ENCODE data around the gene NCOA1.
"Not testable (repeated sequence)": the region's sequence is repeated elsewhere in the genome, so short reads cannot be mapped to it uniquely, and the experiment has no call there.

Gene NCOA1

GRCh38 chr2:24544456-24545115 is 53.5 kb downstream of the NCOA1 start:
- TF ChIP-seq EZH2 (IDR thresholded peaks at IDR 0.05; ENCODE audit: borderline replicate concordance, low read length): no peak
- TF ChIP-seq CTCF (IDR thresholded peaks at IDR 0.05; ENCODE audit: low read length): no peak
- Histone ChIP-seq H2AFZ (ENCODE audit: low read length) (no peak overlapping the region), H3K27ac (ENCODE audit: low read depth, low read length, poor library complexity, severe bottlenecking) (no peak overlapping the region), H3K9ac (ENCODE audit: low read length) (no peak overlapping the region), H3K79me2 (ENCODE audit: insufficient read depth, low read length) (no peaks in the 10 kb centered on the region), H3K9me2 (ENCODE audit: low read depth, low read length) (no peaks in the 10 kb centered on the region), H3K4me2 (ENCODE audit: low read length) (no peak overlapping the region), H3K4me3 (ENCODE audit: low read depth, low read length, poor library complexity, severe bottlenecking) (no peak overlapping the region), H3K4me1 (ENCODE audit: insufficient read depth, low read length, severe bottlenecking) (no peaks in the 10 kb centered on the region), H3K27me3 (ENCODE audit: insufficient read depth, low read length) (no peaks in the 10 kb centered on the region), H3K36me3 (ENCODE audit: insufficient read depth, low read length) (no peaks in the 10 kb centered on the region), H3K9me3 (ENCODE audit: low read length) (peaks cover 3% of the 10 kb centered on the region; the same call in 1 of the 2 replicates), H4K20me1 (ENCODE audit: insufficient read depth, low read length) (no peaks in the 10 kb centered on the region), H3F3A (ENCODE audit: insufficient read depth, low read length) (no peaks in the 10 kb centered on the region)

GRCh38 chr2:24546669-24547068 is 55.6 kb downstream of the NCOA1 start:
- Histone ChIP-seq H3K36me3 (ENCODE audit: insufficient read depth, low read length) (no peaks in the 10 kb centered on the region), H4K20me1 (ENCODE audit: insufficient read depth, low read length) (no peaks in the 10 kb centered on the region), H3K79me2 (ENCODE audit: insufficient read depth, low read length) (no peaks in the 10 kb centered on the region), H3K27me3 (ENCODE audit: insufficient read depth, low read length) (no peaks in the 10 kb centered on the region), H2AFZ (ENCODE audit: low read length) (no peak overlapping the region), H3K4me3 (ENCODE audit: low read depth, low read length, poor library complexity, severe bottlenecking) (no peak overlapping the region), H3K4me2 (ENCODE audit: low read length) (no peak overlapping the region), H3K9ac (ENCODE audit: low read length) (no peak overlapping the region), H3K27ac (ENCODE audit: low read depth, low read length, poor library complexity, severe bottlenecking) (no peak overlapping the region), H3K9me3 (ENCODE audit: low read length) (peaks cover 3% of the 10 kb centered on the region; the same call in 1 of the 2 replicates), H3K9me2 (ENCODE audit: low read depth, low read length) (no peaks in the 10 kb centered on the region), H3K4me1 (ENCODE audit: insufficient read depth, low read length, severe bottlenecking) (no peaks in the 10 kb centered on the region), H3F3A (ENCODE audit: insufficient read depth, low read length) (no peaks in the 10 kb centered on the region)
- TF ChIP-seq EZH2 (IDR thresholded peaks at IDR 0.05; ENCODE audit: borderline replicate concordance, low read length) (no peak), CTCF (IDR thresholded peaks at IDR 0.05; ENCODE audit: low read length) (no peak)

- TF ChIP-seq EZH2 (IDR thresholded peaks at IDR 0.05; ENCODE audit: borderline replicate concordance, low read length) (no peak), CTCF (IDR thresholded peaks at IDR 0.05; ENCODE audit: low read length) (no peak)
- peaks cover 3% of the 10 kb centered on the region; the same call in 1 of the 2 replicates for H3K9me3 ChIP-seq (ENCODE audit: low read length)
These were observed 57.0 kb downstream of the NCOA1 start for GRCh38 chr2:24548058-24548457.

GRCh38 chr2:24550301-24550700 is 59.2 kb downstream of the NCOA1 start:
- not testable (repeated sequence) for H3K4me1 ChIP-seq (ENCODE audit: insufficient read depth, low read length, severe bottlenecking); H3K27me3 ChIP-seq (ENCODE audit: insufficient read depth, low read length); H3K9me3 ChIP-seq (ENCODE audit: low read length); H2AFZ ChIP-seq (ENCODE audit: low read length); H3K27ac ChIP-seq (ENCODE audit: low read depth, low read length, poor library complexity, severe bottlenecking); H3K4me2 ChIP-seq (ENCODE audit: low read length); H3F3A ChIP-seq (ENCODE audit: insufficient read depth, low read length); H3K36me3 ChIP-seq (ENCODE audit: insufficient read depth, low read length); H3K79me2 ChIP-seq (ENCODE audit: insufficient read depth, low read length); H3K9ac ChIP-seq (ENCODE audit: low read length); H3K4me3 ChIP-seq (ENCODE audit: low read depth, low read length, poor library complexity, severe bottlenecking); H3K9me2 ChIP-seq (ENCODE audit: low read depth, low read length); H4K20me1 ChIP-seq (ENCODE audit: insufficient read depth, low read length)

More at GRCh38 chr2:24548058-24548457, 57.0 kb downstream of the NCOA1 start:
- Histone ChIP-seq H3K27me3 (ENCODE audit: insufficient read depth, low read length) (no peaks in the 10 kb centered on the region), H3K79me2 (ENCODE audit: insufficient read depth, low read length) (no peaks in the 10 kb centered on the region), H2AFZ (ENCODE audit: low read length) (no peak overlapping the region), H3K4me3 (ENCODE audit: low read depth, low read length, poor library complexity, severe bottlenecking) (no peak overlapping the region), H3K36me3 (ENCODE audit: insufficient read depth, low read length) (no peaks in the 10 kb centered on the region), H3K27ac (ENCODE audit: low read depth, low read length, poor library complexity, severe bottlenecking) (no peak overlapping the region), H3K9ac (ENCODE audit: low read length) (no peak overlapping the region), H3K4me2 (ENCODE audit: low read length) (no peak overlapping the region), H3K9me2 (ENCODE audit: low read depth, low read length) (no peaks in the 10 kb centered on the region), H3F3A (ENCODE audit: insufficient read depth, low read length) (no peaks in the 10 kb centered on the region), H3K4me1 (ENCODE audit: insufficient read depth, low read length, severe bottlenecking) (no peaks in the 10 kb centered on the region), H4K20me1 (ENCODE audit: insufficient read depth, low read length) (no peaks in the 10 kb centered on the region)
